Heart left ventricle (tissue), 16 donors: ENCODE data around the gene F8. TPM values are rescaled to one million over a fixed set of nuclear protein-coding genes. Genes with fewer than 3 reads are reported as not detected.
A peak's percentile ranks its signal among the peaks of the same experiment; 100 is the strongest.

Source experiments
- ATAC-seq, 4 donors: fragments of 200-7000 bp; cut with Tn5 transposase; one replicate each; pipeline ENCODE4 v1.9.1; 2020 to 2022; ENCODE audit warnings: moderate library complexity in 4 of 4, mild to moderate bottlenecking in 3 of 4, moderate number of reproducible peaks in 1 of 4
- DNase-seq, 5 donors: peaks; one replicate each; pipeline ENCODE4 v3.0.0-alpha.2; 2020
- H3K27ac ChIP-seq, 12 donors: fragments of 200-600 bp; sonication (generic) in 4 of 12; one replicate each; pipeline versions ENCODE4 v1.5.0 to v1.8.0; 2016 to 2022; ENCODE audit warnings: mild to moderate bottlenecking in 2 of 12
- H3K27me3 ChIP-seq, 9 donors: fragments of 200-600 bp; sonication (generic) in 2 of 9; one replicate each; pipeline versions ENCODE4 v1.5.1 to v1.8.0; 2016 to 2022; ENCODE audit warnings: mild to moderate bottlenecking in 3 of 9
- H3K36me3 ChIP-seq, 9 donors: fragments of 200-600 bp; sonication (generic) in 2 of 9; one replicate each; pipeline versions ENCODE4 v1.5.0 to v1.8.0; 2018 to 2022; ENCODE audit warnings: mild to moderate bottlenecking in 2 of 9
- H3K4me1 ChIP-seq, 12 donors: fragments of 200-600 bp; sonication (generic) in 4 of 12; one replicate each; pipeline versions ENCODE4 v1.5.0 to v1.8.0; 2016 to 2022; ENCODE audit warnings: mild to moderate bottlenecking in 3 of 12
- H3K4me3 ChIP-seq, 12 donors: fragments of 200-600 bp; sonication (generic) in 4 of 12; one replicate each; pipeline versions ENCODE4 v1.5.0 to v1.8.0; 2017 to 2022; ENCODE audit warnings: mild to moderate bottlenecking in 9 of 12, moderate library complexity in 4 of 12
- H3K9me3 ChIP-seq, 12 donors: fragments of 200-600 bp; sonication (generic) in 4 of 12; one replicate each; pipeline versions ENCODE4 v1.5.0 to v1.8.0; 2016 to 2022; ENCODE audit warnings: mild to moderate bottlenecking in 1 of 12
- CTCF ChIP-seq, 12 donors: fragments of 200-600 bp; sonication (generic) in 4 of 12; IDR thresholded peaks; one replicate each; pipeline versions ENCODE4 v1.5.0 to v1.8.0; 2018 to 2022; ENCODE audit warnings: antibody characterized with exemption in 12 of 12, mild to moderate bottlenecking in 5 of 12
- POLR2A ChIP-seq, 2 donors: fragments of 450-650 bp; IDR thresholded peaks; one replicate each; pipeline ENCODE4 v1.6.1; 2017; ENCODE audit warnings: antibody characterized with exemption in 2 of 2, mild to moderate bottlenecking in 2 of 2, moderate library complexity in 2 of 2
- WGBS, 4 donors: extraction: QIAGEN DNeasy Blood & Tissue Kit in 2 of 4; methylation state at CpG; one replicate each; pipeline versions ENCODE4 v1.1.5 to v1.1.7; 2013 to 2018; 5-methylcytosine and 5-hydroxymethylcytosine counted together
- intact Hi-C, 10 donors: fragments of 100-400 bp; cut with DNase I; formaldehyde crosslinking; loops; one replicate each; pipeline versions ENCODE4 v1.11.1 to v1.14.2; 2022
- polyA plus RNA-seq, 2 donors: library from polyadenylated mRNA; stranded (reverse); fragments of 200-250 nt; gene quantifications; one replicate each; pipeline ENCODE4 v1.2.3, GENCODE V29; 2013
- total RNA-seq, 9 donors: library from RNA; depleted of rRNA in 2 of 9; stranded (reverse); fragments of >200 nt in 2 of 9; fragmentation: NEBNext Ultra II Directional in 3 of 9; extraction: Animal tissue kit (Norgen Biotek cat#: 25700) in 3 of 9; gene quantifications; one replicate each; pipeline versions ENCODE4 v1.1.0 to v1.2.4, GENCODE V29; 2016 to 2023
- donor health status: ischemic (EF 13 %, LVEDD 7.1; RV severe dilation, severe dysfunction).
- donor health status: healthy with polysubstance abuse.
- donor health status: DM: no; HTN: yes; CAD: no.
- donor health status: DM: no; HTN: no; CAD: no.
- donor health status: ischemic (EF 25% LVEDD 6.9; RV normal size, moderate dysfunction).
- donor health status: ischemic (EF 25% LVEDD 5.7; RV mildly dilated, moderate dysfunction).
- donor health status: healthy.
- donor health status: DM: yes; HTN: yes; CAD: no.
- donor health status: ischemic (EF 35%, LVEDD 5.7; RV mildly dilated, moderate dysfunction).
- donor health status: nonischemic (EF 11% LVEDD 7.7; RV severe dilation, severe dysfunction).
- donor health status: DM: yes; HTN: yes; CAD: no.
- donor health status: PGD.
- donor health status: ischemic (EF 29% LVEDD 5.4; RV normal size, mild dysfunction).
- donor health status: nonischemic (EF 23%, LVEDD 6.1; RV moderate dilation, normal function).

The F8 gene
- total and polyA plus RNA-seq, 11 donors = 26.9 to 75.1 (median 44.3) TPM

GRCh38 chrX:154850957-154851611 lies 171.4 kb downstream of the F8 start:
- Histone ChIP-seq H3K9me3 (peaks cover 0 to 13% (median 0%) of the 10 kb centered on the region in 12 donors), H3K4me1 (no peaks in the 10 kb centered on the region), H3K27me3 (no peaks in the 10 kb centered on the region), H3K27ac (no peak overlapping the region), H3K36me3 (peaks cover 0 to 12% (median 0%) of the 10 kb centered on the region in 9 donors), H3K4me3 (no peak overlapping the region)
- ATAC-seq (no peak), DNase-seq (no peak)
- TF ChIP-seq POLR2A (IDR thresholded peaks at IDR 0.05) (no peak), CTCF (IDR thresholded peaks at IDR 0.05) (no peak)
- intact Hi-C loops = no loop called here
- WGBS, 4 donors = 90 to 100% (median 93%) methylated on average over 1 of the region's 1 CpG

DNA sequence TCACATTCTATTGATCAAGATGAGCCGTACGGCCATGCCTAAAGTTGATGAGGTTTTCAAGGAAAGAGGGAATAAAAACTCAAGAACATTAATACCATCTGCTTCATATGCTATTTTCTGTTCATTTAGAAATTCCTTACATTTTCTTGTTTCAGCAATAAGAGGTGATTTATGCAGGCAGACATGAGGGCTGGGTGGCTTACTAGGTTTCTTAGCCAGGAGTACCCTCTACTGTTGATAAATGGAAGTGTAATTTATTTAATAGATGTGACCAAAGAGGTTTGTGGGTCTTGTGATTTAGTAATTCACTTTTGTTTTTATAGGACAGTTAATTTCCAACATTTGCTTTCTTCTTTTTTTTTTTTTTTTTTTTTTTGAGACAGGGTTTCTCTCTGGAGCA lies 181.7 kb downstream of the F8 start:
- Histone ChIP-seq H3K4me3 (no peak overlapping the region), H3K9me3 (no peaks in the 10 kb centered on the region), H3K4me1 (no peaks in the 10 kb centered on the region), H3K27ac (no peak overlapping the region), H3K36me3 (peaks cover 0 to 5% (median 0%) of the 10 kb centered on the region in 9 donors), H3K27me3 (no peaks in the 10 kb centered on the region)
- peak in 2 of 4 donors; percentile 50 to 57 for ATAC-seq
- intact Hi-C loops = loop anchor here in 1 of 10 donors (5.0 kb wide), 1 partner anchor 89 kb away; the partner anchor contains the start of gene GAB3
- no peak for DNase-seq
- TF ChIP-seq CTCF (IDR thresholded peaks at IDR 0.05) = peak in 11 of 12 donors; percentile 18 to 55 (median 40)
- TF ChIP-seq POLR2A (IDR thresholded peaks at IDR 0.05) = no peak
- 89 to 95% (median 93%) methylated on average over 2 of the region's 2 CpGs for WGBS, 4 donors

DNA sequence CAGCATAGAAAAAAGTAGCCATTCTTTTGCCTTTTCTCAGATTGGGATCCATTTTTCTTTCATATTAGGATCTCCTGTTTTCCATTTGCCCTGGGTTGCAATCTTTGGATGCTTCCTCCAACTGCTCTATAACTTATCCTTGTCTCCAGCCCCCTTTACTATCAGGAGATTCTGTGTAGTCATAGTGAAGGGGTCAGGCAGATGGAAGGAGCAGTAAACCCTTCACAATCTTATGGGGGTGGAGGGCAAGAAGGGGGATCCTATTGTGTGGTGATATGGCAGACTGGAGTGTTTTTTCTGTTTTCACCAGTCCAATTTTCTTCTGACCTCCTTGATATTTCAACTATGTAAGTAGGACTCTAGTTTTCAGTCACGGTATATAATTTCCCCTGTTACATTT lies 186.4 kb downstream of the F8 start:
- H3K4me3 ChIP-seq = no peak overlapping the region
- 64 to 91% (median 77%) methylated on average over 1 of the region's 1 CpG for WGBS, 4 donors
- H3K27ac ChIP-seq = no peak overlapping the region
- H3K36me3 ChIP-seq = peaks cover 0 to 5% (median 0%) of the 10 kb centered on the region in 9 donors
- intact Hi-C loops = no loop called here
- no peaks in the 10 kb centered on the region for H3K27me3 ChIP-seq
- no peak for TF ChIP-seq CTCF (IDR thresholded peaks at IDR 0.05)
- TF ChIP-seq POLR2A (IDR thresholded peaks at IDR 0.05) = no peak
- ATAC-seq (no peak), DNase-seq (no peak)
- H3K4me1 ChIP-seq = no peaks in the 10 kb centered on the region
- no peaks in the 10 kb centered on the region for H3K9me3 ChIP-seq

- 72 to 93% (median 86%) methylated on average over 3 of the region's 3 CpGs for WGBS, 4 donors
- TF ChIP-seq POLR2A (IDR thresholded peaks at IDR 0.05) (no peak), CTCF (IDR thresholded peaks at IDR 0.05) (no peak)
- H3K4me3 ChIP-seq = no peak within 1 kb of the TSS
- peaks cover 0 to 5% (median 0%) of the 10 kb centered on the region in 9 donors for H3K36me3 ChIP-seq
- ATAC-seq (no peak), DNase-seq (no peak)
- intact Hi-C loops = no loop called here
- no peaks in the 10 kb centered on the region for H3K9me3 ChIP-seq
- no peaks in the 10 kb centered on the region for H3K27me3 ChIP-seq
- no peaks in the 10 kb centered on the region for H3K4me1 ChIP-seq
- H3K27ac ChIP-seq = no peak within 1 kb of the TSS
Observed at GRCh38 chrX:154834562-154834961, 188.0 kb downstream of the F8 start, which contains the start of gene SMIM9. Gene SMIM9 (minus strand): TSS chrX:154834662. CDS start chrX:154830856, 3,806 bp downstream.
